ENCODE results near the gene NPTXR.

NPTXR gene

DNA sequence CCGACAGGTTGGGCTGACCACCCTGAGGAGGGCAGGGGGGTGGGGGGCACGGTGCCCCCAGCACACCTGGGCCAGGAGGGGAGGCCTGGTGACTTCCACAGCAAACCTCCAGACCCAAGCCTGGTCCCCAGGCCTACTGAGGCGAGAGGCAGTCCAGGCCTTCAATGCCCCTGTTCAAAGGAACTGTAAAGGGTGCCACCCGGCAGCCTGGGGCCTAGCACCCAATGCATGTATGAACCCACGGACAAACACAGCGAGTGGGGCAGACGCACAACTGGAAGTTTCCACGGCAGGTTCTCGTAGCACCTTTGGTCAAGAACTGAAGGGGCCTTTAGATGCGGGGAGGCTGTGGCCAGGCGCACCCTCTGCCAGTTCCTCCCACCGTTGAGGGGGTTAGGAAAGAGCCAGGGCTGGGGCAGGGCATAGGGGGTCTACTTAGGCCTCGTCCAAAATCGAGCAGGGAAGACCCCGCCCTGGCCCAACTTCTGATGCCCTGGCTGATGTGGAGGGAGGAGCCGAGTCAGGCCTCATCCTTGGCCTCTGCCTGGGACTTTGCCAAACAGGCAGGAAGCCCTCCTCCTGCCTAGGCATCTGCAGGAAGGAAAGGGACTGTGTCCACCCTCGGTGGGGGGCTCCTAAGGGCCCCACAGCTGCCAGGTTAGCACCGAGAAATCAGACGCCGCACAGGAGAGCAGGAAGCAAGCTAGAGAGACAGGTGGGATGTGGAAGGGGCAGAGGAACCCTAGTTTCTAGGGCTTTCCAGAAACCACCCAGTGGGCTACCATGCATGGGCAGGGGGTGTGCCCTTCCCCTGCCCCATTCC is 21.6 kb upstream of the NPTXR start:
- TF ChIP-seq, protein P1, sequence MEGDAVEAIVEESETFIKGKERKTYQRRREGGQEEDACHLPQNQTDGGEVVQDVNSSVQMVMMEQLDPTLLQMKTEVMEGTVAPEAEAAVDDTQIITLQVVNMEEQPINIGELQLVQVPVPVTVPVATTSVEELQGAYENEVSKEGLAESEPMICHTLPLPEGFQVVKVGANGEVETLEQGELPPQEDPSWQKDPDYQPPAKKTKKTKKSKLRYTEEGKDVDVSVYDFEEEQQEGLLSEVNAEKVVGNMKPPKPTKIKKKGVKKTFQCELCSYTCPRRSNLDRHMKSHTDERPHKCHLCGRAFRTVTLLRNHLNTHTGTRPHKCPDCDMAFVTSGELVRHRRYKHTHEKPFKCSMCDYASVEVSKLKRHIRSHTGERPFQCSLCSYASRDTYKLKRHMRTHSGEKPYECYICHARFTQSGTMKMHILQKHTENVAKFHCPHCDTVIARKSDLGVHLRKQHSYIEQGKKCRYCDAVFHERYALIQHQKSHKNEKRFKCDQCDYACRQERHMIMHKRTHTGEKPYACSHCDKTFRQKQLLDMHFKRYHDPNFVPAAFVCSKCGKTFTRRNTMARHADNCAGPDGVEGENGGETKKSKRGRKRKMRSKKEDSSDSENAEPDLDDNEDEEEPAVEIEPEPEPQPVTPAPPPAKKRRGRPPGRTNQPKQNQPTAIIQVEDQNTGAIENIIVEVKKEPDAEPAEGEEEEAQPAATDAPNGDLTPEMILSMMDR (conservative IDR thresholded peaks at IDR 0.05; ENCODE audit: low read depth, low read length), result no peak
- no peak for DNase-seq (ENCODE audit: low read depth)

DNA sequence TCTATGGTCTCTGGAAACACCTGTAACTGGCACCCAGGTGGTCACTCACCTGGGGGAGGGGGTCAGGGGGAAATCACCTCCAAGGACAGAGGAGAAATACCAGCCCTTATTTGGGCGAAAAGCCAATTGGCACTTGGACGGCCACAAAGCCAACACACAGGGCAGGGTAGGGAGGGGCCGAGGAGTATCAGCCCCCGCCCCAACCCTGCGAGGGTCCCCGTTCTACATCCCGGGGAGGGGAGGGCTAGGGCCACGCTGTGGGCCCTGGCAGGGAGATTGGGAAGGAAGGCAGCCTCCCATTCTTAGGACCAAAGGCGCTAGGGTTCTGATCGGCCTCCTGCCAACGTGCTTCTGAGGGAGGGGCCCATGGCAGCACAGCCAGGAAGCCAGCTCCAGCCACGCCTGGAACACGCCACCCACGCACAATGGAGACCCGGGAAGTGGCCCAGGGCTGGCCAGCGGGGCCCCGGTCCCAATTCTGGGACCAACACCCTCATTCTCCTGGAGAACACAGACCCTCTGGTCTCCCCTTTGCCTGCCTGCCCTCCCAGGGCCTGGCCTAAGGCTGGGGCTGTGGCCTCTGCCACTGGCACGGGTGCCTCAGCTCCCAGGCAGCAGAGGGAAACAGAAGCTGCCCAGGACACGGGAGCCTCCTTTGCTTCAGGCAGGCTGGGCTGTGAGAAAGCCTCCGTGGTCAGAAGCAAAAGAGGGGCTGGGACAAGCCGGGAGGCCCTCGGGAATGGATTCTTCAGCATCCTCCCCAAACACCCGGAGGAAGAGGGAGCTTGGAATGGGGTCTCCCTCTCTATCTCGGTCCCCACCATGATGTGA is 20.7 kb upstream of the NPTXR start:
- DNase-seq (ENCODE audit: low read depth), result no peak
- no peak overlapping the region for H3K4me3 ChIP-seq (ENCODE audit: low read length)
- TF ChIP-seq, protein P1 (conservative IDR thresholded peaks at IDR 0.05; ENCODE audit: low read depth, low read length), result no peak

More for the DNA sequence above, 21.6 kb upstream of the NPTXR start:
- H3K4me3 ChIP-seq (ENCODE audit: low read length), result no peak overlapping the region

DNA sequence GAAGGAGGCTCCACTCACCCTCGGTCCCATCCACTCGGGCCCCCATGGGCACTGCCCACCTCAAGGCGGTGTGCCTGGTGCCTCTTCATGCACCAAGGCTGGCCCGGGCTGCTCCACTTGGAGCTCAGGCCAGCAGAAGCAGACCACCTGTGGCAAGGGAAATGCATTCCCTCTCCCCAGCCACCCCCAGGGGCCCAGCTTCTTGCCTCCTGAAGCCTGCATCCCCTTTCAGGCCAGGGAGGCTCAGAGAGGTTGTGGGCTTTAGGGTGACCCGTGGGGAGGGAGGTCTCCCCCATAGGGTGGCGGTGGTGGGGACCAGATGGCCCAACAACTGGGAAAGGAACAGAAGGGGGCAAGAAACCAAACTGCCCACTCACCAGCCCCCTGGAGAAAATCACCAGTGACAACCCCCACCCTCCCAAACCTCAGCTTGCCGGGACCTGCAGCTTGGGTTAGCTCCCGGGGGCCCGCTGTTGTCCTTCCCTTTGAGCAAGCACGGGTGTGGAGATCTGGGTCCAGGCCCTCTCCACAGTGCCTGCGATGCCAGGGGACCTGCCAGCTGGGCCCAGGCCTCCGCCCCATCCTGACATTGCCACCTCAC is 19.8 kb upstream of the NPTXR start:
- TF ChIP-seq, protein P1 (conservative IDR thresholded peaks at IDR 0.05; ENCODE audit: low read depth, low read length), result no peak
- DNase-seq (ENCODE audit: low read depth), result no peak

DNA sequence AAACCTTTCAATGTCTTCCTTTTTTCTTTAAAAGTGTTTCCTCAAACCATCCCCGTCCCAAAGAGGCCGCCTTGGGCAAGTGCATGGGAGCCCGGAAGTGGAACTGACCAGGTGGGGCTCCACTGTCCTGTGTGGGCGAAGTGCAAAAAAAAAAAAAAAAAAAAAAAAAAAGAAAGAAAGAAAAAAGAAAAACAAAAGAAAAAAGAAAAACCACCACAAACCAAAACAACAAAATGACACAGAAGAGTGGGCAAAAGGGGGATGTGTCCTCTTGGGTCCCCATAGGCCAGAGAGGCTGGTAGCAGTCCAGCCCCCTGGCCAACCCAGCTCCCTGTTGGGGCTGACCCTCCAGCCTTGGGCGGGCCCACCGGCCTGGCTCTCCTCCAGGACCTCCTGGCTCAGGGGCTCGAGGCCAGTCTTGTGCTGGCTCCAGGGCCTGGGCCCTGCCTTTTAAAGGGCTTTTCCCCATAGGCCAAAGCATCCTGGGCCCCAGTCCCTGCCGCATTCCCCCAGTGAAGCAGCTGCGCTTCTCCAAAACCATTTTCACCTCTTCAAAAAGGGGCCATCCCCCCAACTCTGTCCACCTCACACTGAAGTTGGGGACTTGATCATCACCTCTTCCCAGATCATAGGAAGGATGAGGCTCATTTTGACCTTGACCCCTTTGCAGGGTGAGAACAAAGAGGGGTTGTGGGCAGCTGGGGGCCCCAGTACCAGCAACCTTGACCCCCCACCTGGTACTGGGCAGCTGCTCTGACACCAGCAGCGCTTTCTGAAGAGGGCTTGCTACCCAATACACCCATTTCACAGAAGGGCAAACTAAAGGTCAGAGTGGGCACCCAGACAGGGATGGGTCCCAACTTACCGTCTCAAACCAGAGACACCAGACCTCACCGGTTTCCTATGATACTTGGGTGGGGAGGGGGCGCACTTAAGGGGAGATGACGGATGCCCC is 18.8 kb upstream of the NPTXR start:
- TF ChIP-seq, protein P1 (conservative IDR thresholded peaks at IDR 0.05; ENCODE audit: low read depth, low read length), result no peak
- no peak for DNase-seq (ENCODE audit: low read depth)
- H3K4me3 ChIP-seq (ENCODE audit: low read length), result no peak overlapping the region

More for the DNA sequence above, 19.8 kb upstream of the NPTXR start:
- H3K4me3 ChIP-seq (ENCODE audit: low read length), result no peak overlapping the region

DNA sequence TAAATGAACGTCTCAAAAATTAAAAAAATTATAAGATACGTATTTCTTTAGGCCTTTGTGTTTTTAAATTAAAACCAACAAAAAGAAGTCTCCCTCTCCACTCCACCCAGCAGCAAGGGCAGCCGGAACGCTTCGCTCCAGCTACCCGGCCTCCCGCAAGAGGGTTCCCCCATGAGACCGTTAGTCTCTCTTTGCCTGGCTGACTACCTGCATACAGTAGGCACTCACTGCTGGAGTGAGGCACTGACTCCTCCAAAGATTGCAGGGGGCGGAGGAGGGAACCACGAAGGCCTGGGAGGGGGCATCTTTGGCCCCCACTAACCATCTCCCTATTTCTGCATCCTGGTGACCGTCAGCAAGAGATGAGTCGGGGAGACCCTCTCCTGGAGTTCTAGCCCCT is 18.1 kb upstream of the NPTXR start:
- TF ChIP-seq, protein P1 (conservative IDR thresholded peaks at IDR 0.05; ENCODE audit: low read depth, low read length), result no peak
- H3K4me3 ChIP-seq (ENCODE audit: low read length), result no peak overlapping the region
- DNase-seq (ENCODE audit: low read depth), result no peak

DNA sequence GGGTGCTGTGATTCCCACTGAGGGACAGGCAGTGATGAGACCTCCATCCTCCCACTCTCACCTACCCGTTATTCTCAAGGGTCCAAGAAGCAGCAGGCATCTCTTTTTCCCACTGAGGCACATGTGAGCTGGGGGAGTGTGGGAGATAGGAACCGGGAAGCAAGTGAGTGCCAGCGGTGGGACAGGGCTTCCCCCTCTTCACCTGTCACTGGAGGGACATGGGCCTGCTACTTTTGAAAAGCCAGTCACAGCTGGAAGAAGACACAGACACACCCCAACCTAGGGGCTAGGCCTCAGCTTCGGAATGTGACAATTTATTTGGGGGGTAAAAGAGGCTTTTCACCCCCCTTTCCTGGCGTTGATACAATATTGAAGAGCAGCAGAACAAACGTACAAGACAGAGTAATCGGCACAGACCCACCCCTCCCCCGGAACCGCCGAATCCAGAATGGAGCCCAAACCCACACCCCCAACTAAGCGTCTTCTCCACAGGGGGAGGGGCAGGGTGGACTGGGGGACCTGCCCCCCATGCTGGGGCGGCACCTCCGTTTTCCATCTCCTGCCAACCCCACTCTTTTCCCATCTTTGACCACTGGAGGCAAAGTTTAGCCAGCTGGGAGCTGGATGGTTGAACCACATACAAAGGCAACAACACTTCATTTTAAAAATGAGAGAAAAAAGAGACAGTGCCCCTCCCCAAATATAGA is 17.5 kb upstream of the NPTXR start:
- DNase-seq (ENCODE audit: low read depth), result no peak
- H3K4me3 ChIP-seq (ENCODE audit: low read length), result no peak overlapping the region
- TF ChIP-seq, protein P1 (conservative IDR thresholded peaks at IDR 0.05; ENCODE audit: low read depth, low read length), result peak; percentile 42
